NOMO-1 (cell line): ENCODE data around the gene PDE4D.

Experiments used
- DNase-seq, 2 experiments: peaks; one replicate each; lab custom pipeline; 2025; ENCODE audit not compliant: unreplicated experiment in 2 of 2; lab: John Stamatoyannopoulos, UW

The PDE4D gene

DNA sequence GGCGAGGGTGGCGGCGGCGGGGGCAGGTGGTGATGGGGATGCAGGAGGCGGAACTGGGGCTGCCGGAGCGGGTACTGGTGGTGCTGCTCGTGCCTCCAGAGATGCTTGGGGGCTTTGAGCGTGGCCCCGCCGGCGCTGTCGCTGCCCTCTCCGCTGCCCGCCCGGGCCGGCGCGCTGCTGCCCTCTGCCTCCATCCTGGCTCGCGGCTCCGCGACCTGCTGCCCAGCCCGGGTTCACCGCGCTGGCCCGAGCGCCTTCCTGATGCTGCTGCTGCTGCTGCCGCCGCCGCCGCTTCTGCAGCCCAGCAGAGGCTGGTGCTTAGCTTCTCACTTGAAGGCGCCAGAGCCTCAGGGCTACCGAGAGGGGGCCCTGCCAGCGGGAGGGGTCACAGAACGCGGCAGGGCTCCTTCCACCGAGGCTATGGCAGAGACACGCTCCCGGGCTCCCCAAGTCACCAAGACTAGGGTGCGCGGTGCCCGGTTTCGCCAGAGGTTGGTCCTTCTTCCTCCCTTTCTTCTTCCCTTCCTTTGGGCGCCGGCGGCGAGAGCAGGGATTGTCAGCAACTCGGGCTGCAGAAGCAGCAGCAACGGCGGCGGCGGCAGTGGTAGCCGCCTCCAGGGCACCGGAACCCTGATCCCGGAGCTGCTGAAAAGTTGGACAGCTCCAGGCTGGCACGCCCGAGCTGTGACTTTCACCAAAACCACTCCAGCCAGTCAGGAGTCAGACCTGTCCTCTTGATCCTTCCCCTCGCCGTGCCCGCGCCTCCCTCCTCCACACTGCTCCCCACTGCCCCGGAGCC, at the start of gene PDE4D:
Gene PDE4D, minus strand, starts transcription at position 298 of the 799 bp plus-strand sequence.
- DNase-seq = no peak

DNA sequence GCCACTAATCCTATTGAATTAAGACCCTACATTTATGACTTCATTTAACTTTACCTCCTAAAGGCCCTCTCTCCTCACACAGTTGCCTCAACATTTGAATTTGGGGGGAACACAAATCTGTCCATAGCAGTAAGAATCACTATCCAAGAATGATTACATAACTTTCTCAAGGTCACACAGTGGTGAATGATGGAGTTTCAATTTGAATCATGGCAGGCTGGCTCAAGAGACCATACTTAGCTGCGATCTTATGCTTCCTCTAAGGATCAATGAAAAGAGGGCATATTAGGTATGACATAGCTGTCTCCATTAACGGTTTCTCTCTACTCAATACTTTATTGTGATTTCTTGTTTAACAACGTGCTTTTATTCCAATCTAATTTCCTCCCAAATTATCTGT, 44.1 kb upstream of the PDE4D start:
- DNase-seq = no peak

DNA sequence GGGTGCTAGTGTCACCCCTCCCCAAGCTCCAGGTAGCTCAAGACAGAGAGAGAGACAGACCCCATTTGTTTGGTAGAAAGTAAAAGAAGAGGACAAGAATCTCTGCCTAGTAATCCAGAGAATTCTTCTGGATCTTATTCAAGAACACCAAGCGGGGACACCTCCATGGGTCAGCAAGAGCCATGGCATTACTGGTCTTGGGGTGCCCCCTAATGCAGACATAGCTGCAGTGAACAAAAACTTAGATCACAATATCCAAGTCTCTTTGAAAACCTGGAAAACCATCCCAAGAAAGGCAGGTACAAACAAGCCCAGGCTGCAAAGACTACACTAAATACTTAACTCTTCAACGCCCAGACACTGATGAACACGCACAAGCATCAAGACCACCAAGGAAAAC, 29.9 kb upstream of the PDE4D start:
- DNase-seq = no peak

DNA sequence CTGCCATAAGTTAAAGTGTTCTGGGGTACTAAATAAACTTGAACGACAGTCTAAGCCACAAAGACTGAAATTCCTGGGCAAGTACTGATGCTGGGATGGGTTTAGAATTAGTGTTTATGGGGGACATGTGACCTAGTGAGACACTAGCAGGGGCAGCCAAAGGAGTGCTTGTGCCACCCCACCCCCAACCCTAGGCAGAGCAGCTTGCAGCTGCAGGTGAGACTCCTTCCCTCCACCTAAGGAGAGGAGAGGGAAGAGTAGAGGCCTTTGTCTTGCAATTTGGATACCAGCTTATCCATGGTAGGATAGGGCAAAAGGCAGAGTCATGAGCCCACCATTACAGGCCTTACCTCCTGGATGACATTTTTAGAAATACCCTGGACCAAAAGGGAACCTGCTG, 28.7 kb upstream of the PDE4D start:
- no peak for DNase-seq

DNA sequence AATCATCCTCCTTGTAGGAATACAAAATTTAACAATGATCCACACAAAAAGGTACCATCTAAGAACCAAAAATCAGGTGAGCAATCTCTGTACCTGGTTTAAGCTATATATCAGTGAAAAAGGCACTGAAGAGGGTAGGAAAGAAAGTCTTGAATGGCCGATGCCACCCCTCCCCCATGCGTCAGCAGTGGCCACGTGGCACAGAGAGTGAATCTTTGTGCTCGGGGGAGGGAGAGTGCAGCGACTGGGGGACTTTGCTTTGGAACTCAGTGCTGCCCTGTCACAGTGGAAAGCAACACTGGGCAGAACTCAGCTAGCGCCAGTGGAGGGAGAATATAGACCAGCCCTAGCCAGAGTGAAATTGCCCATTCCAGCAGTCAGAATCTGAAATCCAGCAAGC, 28.3 kb upstream of the PDE4D start:
- no peak for DNase-seq

DNA sequence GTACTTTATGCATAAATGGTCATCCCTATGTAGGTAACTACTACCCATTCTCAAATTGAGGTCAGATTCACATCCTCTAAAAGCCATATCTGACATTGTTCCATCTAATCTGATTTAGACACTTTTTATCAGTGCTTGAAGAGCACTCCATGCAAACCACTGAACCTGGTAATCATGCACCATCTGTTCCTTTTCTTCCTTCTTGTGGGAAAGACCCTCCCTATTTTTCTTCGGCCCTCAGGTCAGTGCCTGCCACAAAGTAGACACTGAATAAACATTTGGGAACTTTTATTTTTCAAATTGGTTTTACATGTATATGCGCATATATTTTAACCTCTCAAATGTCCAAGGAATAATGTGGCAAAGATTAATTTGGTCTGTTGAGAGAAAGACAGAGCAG, 26.0 kb upstream of the PDE4D start:
- DNase-seq = no peak

DNA sequence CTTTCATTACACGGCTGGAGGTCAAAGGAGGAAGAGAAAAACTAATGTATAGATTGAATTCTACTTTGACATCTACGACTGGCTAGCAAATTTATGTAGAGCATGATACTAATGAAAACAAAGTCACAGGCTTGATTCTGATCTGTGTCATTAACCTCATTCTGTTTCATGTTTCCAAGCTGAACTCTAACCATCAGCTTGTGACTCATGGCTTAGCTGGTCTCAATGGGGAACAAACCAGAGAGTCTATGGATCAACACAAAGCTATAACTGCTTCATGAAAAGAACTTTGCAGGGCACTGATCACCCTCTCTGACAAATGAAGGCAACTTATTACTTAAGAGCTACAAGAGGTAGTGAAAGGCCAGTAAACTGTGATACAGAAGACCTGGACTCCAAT, 23.6 kb upstream of the PDE4D start:
- no peak for DNase-seq

DNA sequence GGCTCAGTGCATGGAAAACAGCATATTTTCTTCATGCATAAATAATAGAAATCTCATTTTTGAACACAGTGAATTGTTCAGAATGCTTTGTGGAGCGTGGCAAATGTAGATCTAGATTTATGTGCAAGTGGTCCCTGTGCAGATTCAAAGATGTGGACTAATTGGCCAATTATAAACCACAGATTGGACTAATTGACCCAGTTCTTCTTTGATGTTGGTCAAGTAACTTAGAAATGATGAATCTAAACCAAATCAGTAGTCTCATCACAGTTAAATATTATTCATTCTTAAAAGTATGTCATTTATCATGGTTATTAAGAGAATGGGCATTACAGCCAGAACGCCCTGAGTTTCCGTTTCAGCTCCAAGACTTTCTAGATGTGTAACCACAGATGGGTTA, 11.7 kb upstream of the PDE4D start:
- no peak for DNase-seq

DNA sequence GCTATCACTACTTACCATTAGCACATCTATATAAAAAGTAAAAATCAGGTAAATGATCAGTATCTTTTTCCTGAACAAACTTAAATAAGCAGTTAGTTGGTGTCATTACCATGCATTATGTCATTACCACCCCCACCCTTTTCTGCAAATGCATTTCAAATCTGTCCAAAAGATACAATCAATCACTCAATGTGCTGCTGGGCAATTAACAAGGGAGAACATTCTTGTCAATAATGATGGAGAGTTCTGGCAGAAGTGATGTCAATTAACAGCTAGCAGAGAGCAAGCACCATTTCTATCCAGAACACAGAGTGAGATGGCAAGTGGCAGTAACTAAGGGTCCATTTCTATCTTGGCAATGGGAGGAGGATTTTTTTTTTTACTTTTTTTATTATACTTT, 3.5 kb upstream of the PDE4D start:
- DNase-seq = no peak

DNA sequence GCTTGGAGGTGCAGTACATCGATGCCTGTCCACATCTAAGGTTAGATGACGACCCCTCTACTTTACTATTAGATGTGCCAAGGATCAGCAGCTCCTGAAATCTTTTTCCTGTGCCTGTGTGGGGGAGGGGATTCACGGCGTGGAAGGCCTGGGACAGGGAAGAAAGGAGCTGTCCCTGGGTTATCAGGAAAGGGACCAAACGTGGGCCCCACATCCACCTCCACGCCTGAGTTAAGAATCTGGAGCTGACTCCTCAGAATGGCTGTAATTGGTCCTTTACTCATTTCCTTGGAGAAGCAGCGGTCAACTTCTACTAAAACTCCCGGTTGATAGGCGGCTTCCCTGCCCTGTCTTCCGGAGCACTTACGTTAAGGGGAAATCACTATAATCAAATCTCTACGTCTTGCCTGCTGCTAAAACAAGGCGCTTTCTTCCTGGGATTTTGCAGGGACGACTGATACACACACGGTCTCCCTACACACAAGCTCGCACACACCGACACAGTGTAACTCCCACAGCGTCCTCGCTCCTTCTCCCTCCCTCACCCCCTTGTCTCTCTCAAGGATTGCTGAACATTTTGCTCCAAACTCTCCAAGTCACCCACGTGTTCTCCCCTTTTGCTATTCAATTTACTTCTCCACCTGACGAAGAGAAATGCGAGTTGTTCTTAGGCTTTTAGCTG, 1.4 kb downstream of the PDE4D start:
- DNase-seq = no peak

DNA sequence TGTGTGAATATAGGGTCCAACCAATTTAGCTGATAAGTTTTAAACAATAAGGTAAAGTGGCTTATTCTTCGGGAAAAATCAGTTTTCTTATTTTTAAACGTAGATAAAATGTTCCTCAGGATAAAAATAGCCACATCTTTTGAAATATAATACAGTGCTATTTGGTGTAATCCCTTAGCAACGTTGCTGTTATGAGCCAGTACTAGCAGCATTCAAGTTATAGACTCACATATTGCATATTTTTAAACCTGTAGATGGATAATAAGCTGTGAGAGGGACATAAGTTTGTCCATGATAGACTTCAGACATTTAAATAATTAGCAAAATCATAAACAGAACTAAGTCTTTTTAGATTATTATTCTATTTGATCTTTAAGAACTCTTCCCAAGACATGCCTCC, 6.3 kb downstream of the PDE4D start:
- DNase-seq = no peak

DNA sequence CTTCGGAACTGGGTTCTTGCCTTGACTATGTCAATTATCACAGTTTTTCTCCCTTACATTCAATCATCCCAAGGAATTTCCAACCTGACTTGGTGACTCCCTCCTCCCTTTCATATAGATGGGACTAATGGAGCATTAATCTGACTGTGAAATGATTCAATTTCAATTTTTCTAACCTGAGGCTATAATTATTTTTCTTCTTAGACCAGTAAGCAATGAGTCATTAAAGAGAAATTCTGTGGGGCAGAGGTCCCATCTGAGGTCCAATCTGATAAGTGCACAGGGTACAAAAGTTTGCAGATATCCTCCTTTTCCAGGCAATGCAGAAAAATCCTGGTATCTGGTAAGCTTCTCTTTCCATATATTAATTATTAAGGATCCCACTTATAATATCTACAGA, 18.9 kb downstream of the PDE4D start:
- DNase-seq = no peak

DNA sequence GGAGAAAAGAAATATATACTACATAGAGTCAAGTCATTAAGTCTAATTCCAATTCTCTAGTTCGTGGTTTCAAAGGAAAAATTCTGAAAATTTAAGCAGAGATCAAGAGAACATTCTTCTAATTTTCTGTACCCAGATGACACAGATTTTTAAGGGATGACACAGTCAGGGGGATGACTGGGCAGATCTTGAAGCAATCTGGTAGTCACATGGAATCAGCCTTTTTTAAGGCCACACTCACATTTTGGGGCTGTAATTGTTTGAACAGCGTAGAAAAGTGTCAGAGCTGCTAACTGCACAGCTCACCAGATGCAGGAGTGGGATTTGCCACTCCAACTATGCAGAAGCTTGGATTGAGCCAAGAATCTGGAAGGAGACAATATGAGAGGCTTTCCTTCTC, 20.4 kb downstream of the PDE4D start:
- DNase-seq = no peak

DNA sequence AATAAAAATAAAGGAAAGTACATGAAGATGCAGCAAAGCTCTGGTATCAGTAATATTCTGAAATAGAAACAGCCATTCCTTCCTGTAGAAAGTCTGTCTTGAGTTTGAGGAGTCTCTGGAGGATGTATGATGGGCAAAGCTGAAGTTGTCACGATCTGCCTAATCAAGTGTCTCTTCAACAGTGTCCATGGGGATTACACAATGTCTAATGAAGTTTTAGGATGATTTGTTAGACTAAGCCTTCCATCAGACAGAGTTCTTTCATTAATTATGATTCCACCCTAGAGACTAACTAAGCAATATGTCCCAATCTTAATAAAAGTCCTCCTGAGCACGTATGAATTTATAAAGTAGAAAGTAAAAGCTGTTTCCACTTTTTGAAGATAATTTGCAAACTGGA, 26.9 kb downstream of the PDE4D start:
- no peak for DNase-seq

DNA sequence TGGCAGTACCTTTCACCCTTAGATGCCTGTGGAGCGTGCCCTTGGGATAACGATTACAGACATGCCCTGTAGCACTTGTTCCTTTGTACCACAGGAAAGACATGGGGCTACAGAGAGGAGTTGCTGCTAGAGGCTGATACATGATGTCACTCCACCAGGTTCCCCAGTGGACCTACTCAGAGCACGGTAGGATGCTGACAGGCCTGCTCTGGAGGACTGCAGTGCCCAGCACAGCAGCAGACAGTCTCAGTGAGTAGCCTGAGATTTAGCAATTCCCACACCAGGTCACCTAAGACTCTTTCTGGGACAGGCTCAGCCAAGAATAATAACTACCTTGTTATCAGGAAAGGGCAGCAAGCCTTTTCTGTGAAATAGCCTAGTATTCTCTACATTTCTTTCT, 28.8 kb downstream of the PDE4D start:
- DNase-seq = no peak

DNA sequence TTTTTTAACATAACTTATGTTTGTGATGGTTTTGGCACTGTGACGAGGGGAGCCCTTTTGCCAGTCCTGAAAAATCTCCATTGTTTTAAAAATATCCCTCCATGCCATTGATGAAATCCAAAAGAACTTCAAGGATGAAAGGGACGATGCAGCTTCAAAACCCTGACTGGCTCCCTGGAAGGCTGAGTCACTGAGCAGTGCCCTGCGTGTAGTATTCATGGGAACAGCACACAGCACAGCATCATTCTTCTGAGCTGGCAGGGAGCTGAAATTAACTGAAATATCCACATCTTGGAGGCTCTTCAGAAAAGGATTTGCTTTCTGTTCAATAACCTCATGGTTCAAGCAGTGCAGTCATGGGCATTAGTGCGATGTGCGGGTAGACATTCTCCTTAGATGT, 29.7 kb downstream of the PDE4D start:
- DNase-seq = no peak

DNA sequence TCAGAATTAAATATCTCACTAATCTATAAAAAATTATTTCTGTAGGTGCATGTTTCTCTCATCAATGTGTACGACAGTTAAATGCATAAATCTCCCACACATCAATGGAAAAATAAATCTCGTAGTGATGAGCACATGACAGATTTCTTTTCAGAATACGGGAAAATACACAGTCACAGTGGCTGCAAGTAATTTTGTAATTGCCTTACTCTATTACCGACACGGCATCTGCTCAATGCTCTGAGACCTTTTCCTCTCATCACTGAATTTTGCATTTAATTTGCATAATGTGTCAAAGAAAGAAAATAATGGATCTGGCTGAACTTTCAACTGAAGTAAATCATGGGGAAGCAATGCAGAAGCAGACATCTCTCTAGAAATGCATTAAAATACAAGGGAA, 37.2 kb downstream of the PDE4D start:
- no peak for DNase-seq

DNA sequence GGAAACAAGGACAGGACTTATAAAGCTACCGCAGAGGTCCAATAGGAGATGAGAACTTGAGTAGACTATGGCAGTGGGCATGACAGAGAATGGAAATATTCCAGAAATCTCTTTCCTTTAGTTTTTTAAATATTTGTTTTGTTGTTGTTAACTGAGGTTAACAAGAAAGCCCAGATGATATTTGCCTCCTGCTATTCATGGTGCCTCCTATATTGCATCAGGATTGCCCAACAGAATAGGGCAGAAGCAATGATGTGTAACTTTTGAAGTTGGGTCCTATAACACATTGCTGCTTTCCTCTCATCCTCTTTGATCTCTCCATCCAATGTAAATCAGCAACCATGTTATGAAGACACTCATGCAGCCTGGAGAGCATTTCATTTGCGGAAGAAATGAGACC, 42.8 kb downstream of the PDE4D start:
- DNase-seq = no peak

DNA sequence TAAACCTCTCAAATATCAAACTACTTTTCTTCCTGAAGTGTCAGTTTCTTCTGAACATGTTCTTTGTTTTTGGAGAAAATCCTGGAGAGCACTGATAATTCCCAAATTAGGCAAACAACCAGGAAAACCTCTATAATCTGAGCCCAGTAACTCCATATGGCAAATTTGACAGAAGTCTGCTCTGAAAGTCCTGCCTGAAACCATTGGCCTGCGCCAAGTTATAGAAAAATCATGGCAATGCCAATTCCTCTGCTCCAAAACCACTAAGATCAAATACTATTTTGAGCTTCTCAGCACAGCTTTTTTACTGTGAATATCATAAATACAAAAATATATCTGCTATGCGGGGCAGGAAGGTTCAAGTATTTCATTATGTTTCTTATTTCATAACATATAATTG, 45.9 kb downstream of the PDE4D start:
- no peak for DNase-seq

DNA sequence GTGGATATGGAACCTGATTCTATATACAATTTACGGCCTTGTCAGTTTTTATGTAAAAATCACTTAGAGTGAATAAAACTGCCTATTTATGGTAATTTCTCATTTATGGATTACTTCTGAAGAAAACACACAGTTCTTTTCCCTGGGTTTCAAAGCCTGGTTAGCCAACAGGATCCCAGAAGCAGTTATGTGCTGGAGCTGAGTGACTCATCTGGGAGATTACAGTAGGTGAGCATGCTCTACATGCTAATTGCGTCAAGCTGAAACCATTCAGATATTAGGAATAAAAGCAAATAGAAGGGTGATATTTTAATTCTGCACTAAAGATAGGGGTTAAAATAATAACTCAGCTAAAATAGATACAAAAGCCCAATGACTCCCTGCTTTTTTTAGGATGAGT, 47.8 kb downstream of the PDE4D start:
- DNase-seq = no peak

DNA sequence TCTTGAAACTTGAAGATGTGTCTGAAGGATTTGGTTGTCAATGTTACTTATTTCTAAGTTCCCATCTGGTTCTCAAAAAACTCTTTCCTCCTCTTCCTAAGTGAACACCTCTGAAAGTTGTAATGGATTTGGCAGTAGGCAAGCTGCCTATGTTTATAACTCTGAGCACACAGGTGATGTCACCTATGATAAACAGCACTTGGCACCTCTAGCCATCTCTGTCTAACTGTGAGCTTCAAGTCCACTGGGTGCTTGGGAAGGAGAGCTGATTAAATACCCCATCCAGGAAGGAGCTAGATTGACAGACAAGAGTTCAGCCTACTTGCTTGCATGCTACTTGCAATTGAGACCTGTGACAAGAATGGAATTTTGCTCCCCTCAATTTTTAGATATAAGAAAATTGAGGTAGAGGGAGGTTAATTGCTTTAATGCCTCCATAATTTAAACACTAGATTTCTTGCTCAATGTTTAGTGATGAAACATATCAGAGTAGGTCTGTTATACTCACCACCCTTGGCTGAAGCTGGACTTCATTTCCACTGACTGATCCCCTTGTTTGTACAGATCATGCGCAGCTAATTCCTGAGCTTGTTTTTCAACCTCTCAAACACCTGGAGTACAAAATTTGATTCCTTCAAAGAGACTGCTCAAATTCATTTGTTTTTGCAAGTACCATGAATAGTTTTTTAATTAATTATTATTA, 49.9 kb downstream of the PDE4D start:
- no peak for DNase-seq

DNA sequence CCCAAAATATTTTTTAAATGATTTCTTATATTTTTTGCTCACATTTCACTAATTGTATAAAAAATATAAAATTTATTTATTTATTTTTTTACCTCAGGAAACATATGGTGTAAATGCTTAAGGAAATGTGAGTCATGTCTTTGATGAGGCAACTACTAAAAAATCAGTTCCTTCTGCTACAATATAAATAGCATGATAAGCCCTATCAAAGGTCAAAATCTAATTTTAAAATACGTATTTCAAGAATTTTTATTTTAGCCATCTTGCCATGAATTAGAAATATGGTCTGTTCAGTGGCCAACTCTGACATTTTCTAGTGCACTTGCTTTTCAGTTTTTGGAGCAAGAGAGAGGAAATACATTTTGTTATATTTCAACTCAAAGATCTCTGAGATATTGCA, 50.5 kb downstream of the PDE4D start:
- no peak for DNase-seq
